Measurements from ENCODE around the gene DISC1. TPM values are rescaled to one million over a fixed set of nuclear protein-coding genes. Genes with fewer than 3 reads are reported as not detected.
"Not testable (repeated sequence)": the region's sequence is repeated elsewhere in the genome, so short reads cannot be mapped to it uniquely, and the experiment has no call there.

The DISC1 gene
- total RNA-seq, 1 experiment from 2014 or later: 0.91 TPM

DNA sequence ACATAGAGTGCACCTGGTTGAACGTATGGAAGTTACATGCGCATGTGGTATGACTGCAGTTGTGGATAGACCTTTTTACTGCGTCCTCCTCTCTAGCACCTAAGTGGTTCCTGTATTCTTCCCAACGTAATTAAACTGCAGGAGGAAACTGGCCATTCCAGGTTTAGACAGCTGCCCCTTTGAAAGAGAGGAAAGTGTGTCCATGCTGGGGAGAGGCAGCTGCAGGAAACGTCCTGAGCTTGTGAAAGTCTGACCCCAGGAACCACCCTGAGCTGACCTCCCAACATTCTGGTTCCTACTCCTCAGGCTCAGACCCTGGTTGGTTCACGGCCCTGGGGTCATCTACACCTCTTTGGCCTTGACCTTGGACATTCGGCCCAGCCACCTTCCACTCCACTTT, 309.3 kb downstream of the DISC1 start:
- in situ Hi-C loops (cut with HindIII; ENCODE audit: low pct_unique_long_range_greater_than_20kb, low sequenced_read_pairs): no loop called here
- DNase-seq (ENCODE audit: low read depth): no peak

DNA sequence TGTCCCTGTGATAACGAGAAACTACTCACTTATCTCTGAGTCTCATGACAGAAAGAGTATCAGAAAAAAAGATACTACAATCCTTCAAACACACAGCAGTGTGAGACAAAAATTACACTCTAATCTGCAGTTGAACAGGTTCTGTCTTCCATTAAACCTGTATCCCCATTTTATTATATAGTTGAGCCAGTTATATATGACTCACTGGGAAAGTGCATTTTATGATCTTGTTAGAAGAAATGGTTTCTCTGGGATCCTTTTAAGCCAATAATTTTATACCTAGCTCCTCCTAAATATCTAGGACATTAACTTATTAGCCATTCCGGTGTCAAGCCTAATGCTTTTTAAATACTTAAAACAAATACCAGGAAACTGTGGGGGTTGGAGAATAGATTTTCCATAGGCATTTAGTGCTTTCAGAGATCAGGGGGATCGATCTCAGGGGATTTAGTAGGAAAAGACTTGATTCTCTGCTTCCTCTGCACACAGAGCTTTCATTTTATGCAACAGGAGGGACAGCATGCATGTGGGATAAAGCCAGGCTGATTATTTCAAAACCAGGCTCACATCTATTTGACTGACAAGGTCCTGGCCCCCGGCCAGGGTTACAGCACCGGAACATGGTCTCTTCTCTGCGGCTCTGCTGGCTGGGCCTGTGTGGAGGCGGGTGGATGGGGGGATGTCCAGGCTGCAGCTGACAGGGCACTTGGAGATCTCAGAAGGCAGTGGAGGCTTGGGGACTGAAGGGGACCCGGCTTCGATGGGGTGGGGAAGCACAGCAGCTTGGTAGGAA, 310.6 kb downstream of the DISC1 start:
- in situ Hi-C loops (cut with HindIII; ENCODE audit: low pct_unique_long_range_greater_than_20kb, low sequenced_read_pairs): no loop called here
- no peak for DNase-seq (ENCODE audit: low read depth)

DNA sequence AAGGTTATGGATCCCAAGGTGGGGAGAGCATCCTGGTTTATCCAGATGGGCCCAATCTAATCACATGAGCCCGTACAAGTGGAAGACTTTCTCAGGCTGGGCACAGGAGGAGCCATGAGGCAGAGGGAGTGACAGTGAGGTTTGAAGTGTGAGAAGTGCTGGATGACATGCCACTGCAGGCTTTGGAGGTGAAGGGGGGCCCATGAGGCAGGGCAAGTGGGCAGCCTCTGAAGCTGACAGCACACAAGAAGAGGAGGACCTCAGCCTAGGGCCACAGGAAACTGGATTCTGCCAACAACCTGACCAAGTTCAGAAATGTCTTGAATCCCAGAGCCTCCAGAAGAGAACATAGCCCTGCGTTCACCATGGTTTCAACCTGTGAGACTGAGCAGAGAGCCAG, 311.6 kb downstream of the DISC1 start:
- in situ Hi-C loops (cut with HindIII; ENCODE audit: low pct_unique_long_range_greater_than_20kb, low sequenced_read_pairs): no loop called here
- DNase-seq (ENCODE audit: low read depth): no peak

DNA sequence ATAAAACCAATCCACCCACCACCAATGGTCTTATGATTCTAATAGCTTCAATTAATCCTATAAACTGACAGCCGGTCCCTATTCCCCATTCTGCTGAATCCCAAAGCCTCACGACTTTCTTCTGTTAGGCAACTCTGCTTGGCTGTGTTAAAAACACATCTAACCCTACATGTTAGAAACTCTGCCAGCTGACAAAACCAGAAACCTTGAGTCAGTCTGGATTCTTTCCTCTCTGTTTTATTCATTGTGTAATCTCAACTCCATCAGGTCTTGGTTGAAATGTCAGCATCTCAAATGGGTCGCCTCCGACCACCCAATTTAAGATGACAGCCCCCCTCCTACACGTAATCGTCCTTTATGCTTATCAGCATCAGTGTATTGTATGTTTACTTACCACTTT, 312.1 kb downstream of the DISC1 start:
- DNase-seq (ENCODE audit: low read depth): no peak

DNA sequence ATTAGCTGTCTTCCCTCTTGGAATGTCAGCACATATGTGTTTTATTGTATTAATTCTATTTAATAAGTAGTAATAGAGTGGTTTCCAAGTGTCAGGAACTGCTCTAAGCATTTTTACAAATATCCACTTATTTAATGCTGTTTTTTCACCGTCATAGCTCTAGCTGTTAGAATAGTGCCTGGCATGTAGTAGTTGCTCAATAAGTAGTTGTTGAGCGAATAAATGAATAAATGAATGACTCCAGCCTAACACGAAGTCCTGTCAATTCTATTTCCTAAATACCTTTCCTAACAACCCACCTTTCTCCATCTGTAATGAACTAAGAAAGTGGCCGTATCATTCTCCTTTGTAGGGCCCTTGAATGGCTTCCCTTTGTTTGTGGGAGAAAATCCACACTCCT, 312.5 kb downstream of the DISC1 start:
- in situ Hi-C loops (cut with HindIII; ENCODE audit: low pct_unique_long_range_greater_than_20kb, low sequenced_read_pairs): no loop called here
- DNase-seq (ENCODE audit: low read depth): no peak

More for the DNA sequence above, 312.1 kb downstream of the DISC1 start:
- in situ Hi-C loops (cut with HindIII; ENCODE audit: low pct_unique_long_range_greater_than_20kb, low sequenced_read_pairs): no loop called here

DNA sequence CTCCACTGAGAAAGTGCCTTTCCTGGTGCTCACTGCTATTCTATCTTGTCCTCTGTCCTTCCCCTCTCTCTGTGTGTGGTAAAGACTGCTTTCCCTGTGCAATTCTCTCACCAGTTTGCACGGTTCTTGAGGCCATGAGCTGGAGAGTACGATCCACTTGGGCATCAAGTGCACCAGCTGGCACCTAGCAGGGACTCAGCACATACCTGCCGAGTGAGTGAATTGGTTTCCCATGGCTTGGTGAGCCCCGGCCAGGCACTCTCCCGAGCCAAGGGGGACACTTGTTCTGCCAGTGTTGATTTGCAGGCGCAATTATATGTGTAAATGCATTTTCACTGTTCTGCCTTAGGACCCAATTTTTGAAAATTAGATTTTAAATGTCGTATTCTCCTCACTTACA, 313.5 kb downstream of the DISC1 start:
- no peak for DNase-seq (ENCODE audit: low read depth)
- in situ Hi-C loops (cut with HindIII; ENCODE audit: low pct_unique_long_range_greater_than_20kb, low sequenced_read_pairs): no loop called here

DNA sequence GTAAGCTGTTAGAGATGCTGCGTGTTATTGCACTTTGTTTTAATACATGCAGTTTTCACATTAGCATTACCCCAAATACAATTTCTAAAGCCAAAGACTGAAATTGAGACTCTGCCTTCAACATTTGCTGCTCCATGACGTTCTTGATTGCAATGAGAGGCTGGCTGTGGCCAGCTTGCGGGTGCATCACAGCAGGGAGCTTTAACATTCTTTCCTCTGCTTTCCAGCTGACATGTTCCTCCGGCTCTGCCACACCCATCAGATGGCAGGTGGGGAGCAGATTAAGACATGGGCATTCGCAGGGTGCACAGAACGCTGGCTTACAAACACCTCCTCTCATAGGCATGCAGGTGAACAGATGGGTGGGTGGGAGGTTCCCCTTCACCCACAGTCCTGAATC, 314.1 kb downstream of the DISC1 start:
- no peak for DNase-seq (ENCODE audit: low read depth)
- in situ Hi-C loops (cut with HindIII; ENCODE audit: low pct_unique_long_range_greater_than_20kb, low sequenced_read_pairs): no loop called here

DNA sequence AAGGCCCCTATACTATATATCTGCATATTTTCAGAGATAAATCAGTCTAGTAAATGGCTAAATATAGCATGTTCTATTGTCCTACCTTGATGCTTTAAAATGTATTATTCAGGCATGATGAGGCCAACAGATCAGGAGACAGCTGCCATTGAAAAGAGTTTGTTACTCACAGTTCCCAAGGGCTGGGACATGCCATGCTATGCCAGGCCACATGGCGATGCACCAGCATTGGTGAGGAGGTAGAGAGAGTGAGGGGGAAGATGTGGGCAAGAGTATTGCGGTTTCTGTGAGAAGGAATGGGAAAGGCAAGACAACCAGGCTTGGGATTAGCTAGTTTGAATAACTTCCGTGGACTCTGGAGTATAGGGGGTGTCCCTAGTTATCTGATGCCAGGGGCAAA, 316.5 kb downstream of the DISC1 start:
- DNase-seq (ENCODE audit: low read depth): no peak
- in situ Hi-C loops (cut with HindIII; ENCODE audit: low pct_unique_long_range_greater_than_20kb, low sequenced_read_pairs): no loop called here

DNA sequence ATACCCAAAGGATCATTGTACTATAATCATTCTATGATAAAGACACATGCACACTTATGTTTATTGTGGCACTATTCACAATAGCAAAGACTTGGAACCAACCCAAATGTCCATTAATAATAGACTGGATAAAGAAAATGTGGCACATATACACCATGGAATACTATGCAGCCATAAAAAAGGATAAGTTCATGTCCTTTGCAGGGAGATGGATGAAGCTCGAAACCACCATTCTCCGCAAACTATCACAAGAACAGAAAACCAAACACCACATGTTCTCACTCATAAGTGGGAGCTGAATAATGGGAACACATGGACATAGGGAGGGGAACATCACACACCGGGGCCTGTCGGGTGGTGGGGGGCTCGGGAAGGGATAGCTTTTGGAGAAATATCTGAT, 321.5 kb downstream of the DISC1 start:
- DNase-seq (ENCODE audit: low read depth); in situ Hi-C loops (cut with HindIII; ENCODE audit: low pct_unique_long_range_greater_than_20kb, low sequenced_read_pairs): not testable (repeated sequence)

DNA sequence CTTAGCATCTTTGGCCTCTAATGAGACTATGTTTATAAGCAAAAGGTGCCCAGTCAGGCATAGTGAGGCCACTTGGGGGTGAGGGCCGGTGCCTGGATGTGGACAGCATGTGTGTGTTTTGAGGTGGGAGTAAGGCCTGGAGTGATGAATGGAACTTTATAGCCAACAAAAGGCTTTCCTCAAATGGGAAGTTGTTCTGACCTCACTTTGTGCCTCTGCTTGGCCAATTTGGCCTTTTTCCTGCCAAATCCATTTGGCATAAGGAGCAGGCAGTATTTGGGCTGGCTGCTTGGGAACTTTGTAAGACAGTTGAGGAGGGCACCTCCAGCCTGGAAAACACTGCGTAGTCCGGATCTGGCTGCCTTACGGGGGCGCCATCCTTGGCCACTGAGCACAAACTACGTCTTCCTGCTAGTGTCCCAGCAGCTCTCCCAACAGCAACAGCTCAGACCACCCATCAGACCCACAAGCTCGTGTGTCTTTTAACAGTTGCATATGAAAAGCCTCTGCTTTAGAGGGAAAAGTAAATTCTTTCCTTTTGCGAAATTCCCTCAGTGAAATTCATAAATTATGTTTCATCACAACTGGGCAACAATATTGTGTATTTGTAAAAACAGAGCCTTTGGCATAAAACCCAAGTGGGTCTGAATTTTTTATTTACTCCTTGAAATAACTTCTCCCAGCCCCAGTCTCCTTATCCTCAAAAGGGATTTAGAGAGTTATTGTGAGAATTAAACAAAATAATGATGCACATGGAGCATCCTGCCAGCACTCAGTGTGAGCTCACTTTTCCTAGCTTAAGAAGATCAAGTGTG, 322.9 kb downstream of the DISC1 start:
- in situ Hi-C loops (cut with HindIII; ENCODE audit: low pct_unique_long_range_greater_than_20kb, low sequenced_read_pairs): no loop called here
- DNase-seq (ENCODE audit: low read depth): no peak

DNA sequence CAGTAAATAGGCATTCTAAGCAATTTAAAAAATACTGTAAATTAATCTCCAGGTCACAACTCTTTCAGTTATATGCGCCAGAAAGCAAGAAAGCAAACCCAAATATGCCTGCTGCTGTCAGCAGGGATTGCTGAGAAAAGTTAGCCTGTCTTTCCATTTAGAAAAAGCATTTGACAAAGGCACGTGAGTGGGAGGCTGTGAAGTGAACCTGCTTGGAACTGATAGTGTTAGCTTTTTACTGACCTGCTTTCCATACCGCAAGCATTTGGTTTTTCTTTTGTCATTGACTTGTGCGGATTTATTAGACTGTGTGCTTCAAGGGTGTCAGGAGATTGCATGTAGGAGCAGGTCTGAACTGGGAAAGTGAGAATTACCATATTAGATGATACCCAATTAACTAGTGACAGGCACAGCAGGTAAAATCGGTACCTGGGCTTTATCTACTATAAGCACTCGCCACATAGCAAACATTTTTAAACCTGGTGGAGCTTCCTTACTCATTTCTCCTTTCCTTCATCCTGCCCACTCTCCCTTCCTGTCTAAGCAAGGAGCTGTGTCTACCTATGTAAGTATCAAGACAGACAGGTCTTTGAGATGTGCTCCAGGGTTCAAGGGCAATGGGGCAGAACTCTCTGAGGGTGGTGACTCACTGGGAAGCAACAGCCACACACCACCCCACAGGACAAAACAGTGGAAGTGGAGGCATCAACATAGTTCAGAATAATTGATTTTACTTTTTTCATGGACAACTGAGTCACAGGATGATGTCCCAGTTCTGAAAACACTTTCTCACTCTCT, 323.9 kb downstream of the DISC1 start:
- DNase-seq (ENCODE audit: low read depth): no peak
- in situ Hi-C loops (cut with HindIII; ENCODE audit: low pct_unique_long_range_greater_than_20kb, low sequenced_read_pairs): no loop called here

DNA sequence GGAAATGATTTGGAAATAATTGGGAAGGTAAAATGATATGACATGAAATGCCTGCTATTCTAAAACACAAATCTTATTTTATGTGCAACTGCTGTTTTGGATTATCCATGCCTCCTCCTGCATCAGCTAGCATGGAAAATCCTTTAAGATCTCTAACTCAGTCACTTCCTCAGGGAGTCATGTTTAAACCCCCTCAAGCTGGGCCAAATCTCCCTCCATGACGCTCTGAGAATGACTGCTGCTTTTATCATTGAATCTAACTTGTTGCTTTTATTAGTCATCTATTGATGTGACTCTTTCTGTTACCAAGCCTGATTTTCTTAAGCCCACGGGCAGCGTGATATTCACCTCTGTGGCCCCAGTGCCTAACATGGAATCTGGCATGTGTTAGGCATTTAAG, 324.8 kb downstream of the DISC1 start:
- in situ Hi-C loops (cut with HindIII; ENCODE audit: low pct_unique_long_range_greater_than_20kb, low sequenced_read_pairs): no loop called here
- DNase-seq (ENCODE audit: low read depth): peak; percentile 18

DNA sequence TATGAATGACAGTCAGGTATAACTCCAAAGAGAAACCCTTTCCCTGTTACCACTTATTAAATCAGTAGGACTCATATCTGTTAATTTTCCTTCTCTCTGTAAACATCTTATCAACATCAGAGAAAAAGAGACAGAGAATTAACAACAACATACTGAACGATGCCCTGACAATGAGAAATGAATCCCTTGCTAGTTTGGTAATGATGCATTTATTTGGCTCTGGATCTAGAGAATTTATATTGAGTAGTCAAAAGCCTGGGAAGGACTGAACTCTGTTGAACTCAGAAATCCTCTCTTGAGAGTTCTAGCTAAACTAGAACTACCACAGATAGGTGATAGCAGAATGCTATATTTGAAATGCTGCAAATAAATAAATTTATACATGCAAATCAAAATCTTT, 325.6 kb downstream of the DISC1 start:
- in situ Hi-C loops (cut with HindIII; ENCODE audit: low pct_unique_long_range_greater_than_20kb, low sequenced_read_pairs): no loop called here
- DNase-seq (ENCODE audit: low read depth): no peak

DNA sequence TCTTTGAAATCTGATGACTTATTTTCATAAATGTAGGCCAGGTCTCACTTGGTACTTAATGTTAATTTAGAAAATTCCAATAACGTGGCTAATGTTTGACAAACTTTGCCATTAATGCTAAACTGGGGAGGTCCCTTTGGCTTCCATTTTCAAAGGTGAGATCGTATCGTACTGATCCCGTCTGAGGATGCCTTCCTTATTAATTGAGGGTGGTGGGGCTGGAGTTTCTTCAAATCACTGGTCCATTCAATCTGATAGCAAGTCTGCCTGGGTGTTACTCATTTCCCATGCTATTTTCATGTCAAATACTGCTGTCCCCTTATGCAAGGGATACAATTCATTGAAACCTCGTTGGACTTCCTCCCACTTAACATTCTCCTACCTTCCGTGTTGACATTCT, 327.1 kb downstream of the DISC1 start:
- DNase-seq (ENCODE audit: low read depth): no peak
- in situ Hi-C loops (cut with HindIII; ENCODE audit: low pct_unique_long_range_greater_than_20kb, low sequenced_read_pairs): no loop called here

DNA sequence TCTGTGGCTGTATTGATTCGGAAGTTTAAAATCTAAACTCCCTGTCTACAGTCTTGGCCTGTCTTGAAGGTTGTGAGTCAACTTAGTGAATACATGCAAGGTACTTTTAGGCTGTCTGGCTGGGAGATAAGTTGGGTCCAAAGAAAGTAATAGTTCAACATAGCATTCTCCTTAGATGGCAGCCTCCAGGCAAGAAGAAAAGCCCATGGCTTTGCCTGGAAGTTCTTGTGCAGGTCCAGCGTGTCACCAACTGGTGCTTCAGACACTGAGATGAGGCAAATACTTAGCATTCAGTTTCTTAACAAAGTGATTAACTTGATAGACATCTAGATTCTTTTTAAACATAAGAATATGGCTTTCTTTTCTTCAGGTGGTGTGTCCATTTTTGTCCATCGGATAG, 328.2 kb downstream of the DISC1 start:
- in situ Hi-C loops (cut with HindIII; ENCODE audit: low pct_unique_long_range_greater_than_20kb, low sequenced_read_pairs): no loop called here

DNA sequence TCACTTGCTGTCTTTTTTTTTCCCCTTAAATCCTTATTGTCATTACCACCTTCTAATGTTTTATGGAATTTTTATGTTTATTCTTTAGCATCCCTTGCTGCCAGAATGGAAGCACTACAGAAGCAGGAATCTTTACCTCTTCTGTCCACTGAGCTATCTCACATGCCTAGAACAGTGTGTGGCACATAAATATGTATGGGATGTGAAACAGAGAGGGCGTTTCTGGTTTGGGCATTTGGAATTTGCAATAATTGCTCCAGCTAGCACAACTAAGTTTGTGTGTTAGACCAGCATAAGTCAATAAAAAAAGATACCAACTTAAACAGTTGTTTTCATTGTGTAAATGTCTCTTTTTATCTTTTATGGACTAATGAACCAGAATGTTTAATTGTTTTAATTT, 330.8 kb downstream of the DISC1 start:
- in situ Hi-C loops (cut with HindIII; ENCODE audit: low pct_unique_long_range_greater_than_20kb, low sequenced_read_pairs): no loop called here
- DNase-seq (ENCODE audit: low read depth): no peak

More for the DNA sequence above, 328.2 kb downstream of the DISC1 start:
- DNase-seq (ENCODE audit: low read depth): no peak

DNA sequence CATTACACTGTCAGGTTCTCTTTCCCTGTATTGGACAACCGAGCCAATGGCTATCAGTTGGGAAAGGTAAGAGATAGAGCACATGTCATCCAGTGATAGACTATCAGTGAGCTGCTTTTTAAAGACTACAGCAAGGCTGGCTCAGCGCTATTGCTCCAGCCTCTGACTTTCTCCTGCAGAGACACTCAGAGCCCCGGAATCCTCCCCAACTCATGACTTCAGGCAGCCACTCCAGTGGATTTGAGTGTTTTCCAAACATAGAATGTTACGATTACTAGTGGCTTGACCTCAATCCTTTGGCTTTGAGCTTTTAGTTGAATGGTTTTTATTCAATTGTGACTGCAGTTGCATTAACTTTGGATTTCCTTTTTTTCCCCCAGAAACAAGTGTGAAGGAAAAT, 331.9 kb downstream of the DISC1 start:
- DNase-seq (ENCODE audit: low read depth): no peak

DNA sequence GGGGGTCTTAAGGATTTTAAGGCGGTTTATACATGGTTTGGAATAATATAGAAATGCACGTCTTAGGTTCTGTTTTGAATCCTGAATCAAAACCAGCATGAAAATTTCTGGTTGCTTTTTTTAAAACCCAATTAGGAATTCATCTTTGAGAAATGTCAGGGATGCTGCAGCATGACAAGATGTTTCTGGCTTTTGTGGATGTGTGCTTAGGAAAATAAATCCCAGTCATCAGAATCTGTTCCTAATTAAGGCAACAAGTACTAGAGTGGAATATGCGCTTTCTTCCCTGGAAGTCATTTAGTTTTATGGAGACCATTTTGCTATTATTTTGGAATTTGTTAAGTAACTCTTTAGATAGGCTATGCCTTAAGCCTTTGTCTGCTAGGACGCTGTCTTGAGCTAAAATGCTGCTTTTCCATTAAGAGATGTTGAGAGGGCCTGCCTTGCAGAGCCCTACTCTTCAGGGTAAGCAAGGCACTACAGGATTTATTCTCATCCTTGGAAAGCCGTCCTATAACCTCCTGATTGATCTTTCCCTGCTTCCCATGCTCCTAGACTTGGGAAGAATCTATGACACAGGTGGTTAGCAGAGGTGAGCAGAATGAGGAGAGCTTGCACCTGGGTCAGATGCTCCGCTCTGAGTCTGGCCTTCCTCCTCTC, 332.8 kb downstream of the DISC1 start:
- no peak for DNase-seq (ENCODE audit: low read depth)
- in situ Hi-C loops (cut with HindIII; ENCODE audit: low pct_unique_long_range_greater_than_20kb, low sequenced_read_pairs): no loop called here

More for the DNA sequence above, 331.9 kb downstream of the DISC1 start:
- in situ Hi-C loops (cut with HindIII; ENCODE audit: low pct_unique_long_range_greater_than_20kb, low sequenced_read_pairs): no loop called here
